Measurements from ENCODE around the gene ACBD3. TPM values are rescaled to one million over a fixed set of nuclear protein-coding genes. Genes with fewer than 3 reads are reported as not detected.

The ACBD3 gene
- polyA plus RNA-seq, 1 experiment = 63.0 TPM

GRCh38 chr1:226133504-226134123, 52.9 kb downstream of the ACBD3 start:
- TF ChIP-seq CTCF (IDR thresholded peaks at IDR 0.05; ENCODE audit: low read depth, low read length) = no peak
- DNase-seq (ENCODE audit: low read depth, low spot score) = no peak
- Histone ChIP-seq H3K4me3 (ENCODE audit: low read depth, low read length) (no peak overlapping the region), H3K27ac (ENCODE audit: low read depth, low read length) (no peak overlapping the region), H3K9me3 (ENCODE audit: control insufficient read depth, insufficient read depth, low read length) (no peaks in the 10 kb centered on the region), H3K27me3 (ENCODE audit: control insufficient read depth, insufficient read depth, low read length) (no peaks in the 10 kb centered on the region)
- ChIA-PET CTCF (interaction anchor here (0.7 to 1.4 kb wide), 2 partner anchors 8 to 10 kb away, joined by 3 to 13 read pairs; no protein-coding TSS in a partner anchor), POLR2A (no interaction called here)

GRCh38 chr1:226132728-226133503, 53.6 kb downstream of the ACBD3 start:
- POLR2A ChIA-PET = no interaction called here
- Histone ChIP-seq H3K27ac (ENCODE audit: low read depth, low read length) (no peak overlapping the region), H3K4me3 (ENCODE audit: low read depth, low read length) (no peak overlapping the region), H3K27me3 (ENCODE audit: control insufficient read depth, insufficient read depth, low read length) (no peaks in the 10 kb centered on the region), H3K9me3 (ENCODE audit: control insufficient read depth, insufficient read depth, low read length) (no peaks in the 10 kb centered on the region)
- CTCF ChIA-PET = interaction anchor here (1.0 to 1.4 kb wide), 2 partner anchors 8 to 69 kb away, joined by 4 to 13 read pairs; no protein-coding TSS in a partner anchor
- TF ChIP-seq CTCF (IDR thresholded peaks at IDR 0.05; ENCODE audit: low read depth, low read length) = no peak
- DNase-seq (ENCODE audit: low read depth, low spot score) = no peak

- CTCF ChIA-PET = interaction anchor here (0.6 to 1.6 kb wide), 3 partner anchors 8 to 67 kb away, joined by 3 to 4 read pairs (median 3); no protein-coding TSS in a partner anchor
- no peaks in the 10 kb centered on the region for H3K9me3 ChIP-seq (ENCODE audit: control insufficient read depth, insufficient read depth, low read length)
- H3K27ac ChIP-seq (ENCODE audit: low read depth, low read length) = no peak overlapping the region
- DNase-seq (ENCODE audit: low read depth, low spot score) = no peak
- H3K27me3 ChIP-seq (ENCODE audit: control insufficient read depth, insufficient read depth, low read length) = no peaks in the 10 kb centered on the region
- H3K4me3 ChIP-seq (ENCODE audit: low read depth, low read length) = no peak overlapping the region
- no peak for TF ChIP-seq CTCF (IDR thresholded peaks at IDR 0.05; ENCODE audit: low read depth, low read length)
- POLR2A ChIA-PET = no interaction called here
Observed at GRCh38 chr1:226131639-226132038, 54.9 kb downstream of the ACBD3 start.

- DNase-seq (ENCODE audit: low read depth, low spot score) = no peak
- no peak overlapping the region for H3K27ac ChIP-seq (ENCODE audit: low read depth, low read length)
- H3K27me3 ChIP-seq (ENCODE audit: control insufficient read depth, insufficient read depth, low read length) = no peaks in the 10 kb centered on the region
- POLR2A ChIA-PET = no interaction called here
- H3K9me3 ChIP-seq (ENCODE audit: control insufficient read depth, insufficient read depth, low read length) = no peaks in the 10 kb centered on the region; the same call in 1 of the 2 replicates
- H3K4me3 ChIP-seq (ENCODE audit: low read depth, low read length) = no peak overlapping the region
- CTCF ChIA-PET = no interaction called here
- no peak for TF ChIP-seq CTCF (IDR thresholded peaks at IDR 0.05; ENCODE audit: low read depth, low read length)
Observed at GRCh38 chr1:226129230-226129629, 57.3 kb downstream of the ACBD3 start.

All from AG04450 (cell line).